ENCODE data around the gene KIF3C.
"Not testable (repeated sequence)": the region's sequence is repeated elsewhere in the genome, so short reads cannot be mapped to it uniquely, and the experiment has no call there.

Gene KIF3C

DNA sequence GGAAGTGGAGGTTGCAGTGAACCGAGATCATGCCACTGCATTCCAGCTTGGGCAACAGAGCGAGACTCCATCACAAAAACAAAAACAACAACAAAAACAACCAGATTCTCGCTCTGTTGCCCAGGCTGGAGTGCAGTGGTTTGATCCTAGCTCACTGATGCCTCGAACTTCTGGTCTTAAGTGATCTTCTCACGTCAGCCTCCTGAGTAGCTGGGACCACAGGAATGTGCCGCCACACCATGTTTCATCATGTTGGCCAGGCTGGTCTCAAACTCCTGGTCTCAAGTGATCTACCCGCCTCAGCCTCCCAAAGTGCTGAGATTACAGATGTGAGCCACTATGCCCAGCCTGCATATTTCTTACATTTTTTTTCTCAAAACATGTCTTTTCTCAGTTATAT is 64.9 kb downstream of the KIF3C start:
- not testable (repeated sequence) for DNase-seq (ENCODE audit: low read depth in 2 of 2)

- DNase-seq (ENCODE audit: low read depth in 2 of 2) = peak in 1 of 2 donors; percentile 1
Observed at GRCh38 chr2:25915944-25916772, 66.1 kb downstream of the KIF3C start.

DNA sequence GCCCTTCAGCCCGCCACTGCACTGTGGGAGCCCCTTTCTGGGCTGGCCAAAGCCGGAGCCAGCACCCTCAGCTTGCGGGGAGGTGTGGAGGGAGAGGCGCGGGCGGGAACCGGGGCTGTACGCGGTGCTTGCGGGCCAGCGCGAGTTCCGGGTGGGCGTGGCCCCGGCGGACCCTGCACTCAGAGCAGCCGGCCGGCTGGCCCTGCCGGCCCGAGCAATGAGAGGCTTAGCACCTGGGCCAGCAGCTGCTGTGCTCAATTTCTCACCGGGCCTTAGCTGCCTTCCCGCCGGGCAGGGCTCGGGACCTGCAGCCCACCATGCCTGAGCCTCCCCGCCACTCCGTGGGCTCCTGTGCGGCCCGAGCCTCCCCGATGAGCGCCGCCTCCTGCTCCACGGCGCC is 66.9 kb downstream of the KIF3C start:
- not testable (repeated sequence) for DNase-seq (ENCODE audit: low read depth in 2 of 2)

GRCh38 chr2:25913696-25913973 is 68.7 kb downstream of the KIF3C start:
- not testable (repeated sequence) for DNase-seq (ENCODE audit: low read depth in 2 of 2)

- no peak for DNase-seq (ENCODE audit: low read depth in 2 of 2)
Observed at GRCh38 chr2:25912851-25913695, 69.2 kb downstream of the KIF3C start.

GRCh38 chr2:25909574-25909973 is 72.7 kb downstream of the KIF3C start:
- not testable (repeated sequence) for DNase-seq (ENCODE audit: low read depth in 2 of 2)

DNA sequence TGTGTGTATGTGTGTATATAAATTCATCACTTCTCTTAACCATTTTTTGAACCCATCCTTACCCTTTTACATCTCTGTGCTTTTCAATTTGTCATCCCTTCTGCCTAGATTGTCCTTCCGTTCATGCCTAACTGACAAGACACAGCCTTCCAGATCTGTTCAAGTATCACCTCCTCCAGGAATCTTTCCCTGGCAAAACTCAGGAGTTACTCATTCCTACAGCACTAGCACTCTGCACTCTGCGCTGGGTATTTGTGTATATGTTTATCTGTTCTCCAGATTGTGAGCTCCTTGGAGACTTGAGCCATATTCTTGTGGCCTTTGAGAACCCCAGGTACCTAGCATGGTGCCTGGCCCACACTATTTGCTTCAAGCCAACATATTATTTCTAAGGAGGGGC is 77.2 kb downstream of the KIF3C start:
- no peak for DNase-seq (ENCODE audit: low read depth in 2 of 2)

DNA sequence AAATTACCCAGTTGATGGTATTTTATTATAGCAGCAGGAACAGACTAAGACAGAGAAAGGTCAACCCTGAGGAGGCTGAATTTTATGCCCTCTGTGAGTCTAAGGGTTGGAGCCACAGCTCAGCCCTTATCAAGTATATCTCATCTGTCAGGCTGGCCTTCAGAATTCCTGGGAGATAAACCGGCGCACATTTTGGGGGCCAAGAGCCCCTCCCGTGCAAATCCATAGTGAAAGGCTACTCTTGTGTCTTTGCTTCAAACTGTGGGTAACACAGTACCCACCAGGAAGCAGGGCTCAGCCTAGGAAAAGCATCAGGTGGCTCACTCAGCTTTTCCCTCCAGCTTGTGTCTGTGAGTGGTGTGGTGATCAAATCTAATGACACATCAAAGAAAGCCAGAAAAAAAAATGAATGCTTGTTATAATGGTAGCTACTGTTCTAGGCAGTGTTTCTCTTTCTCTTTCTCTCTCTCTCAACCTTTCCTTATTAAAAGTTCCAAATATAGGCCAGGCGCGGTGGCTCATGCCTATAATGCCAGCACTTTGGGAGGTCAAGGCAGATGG is 79.0 kb downstream of the KIF3C start:
- DNase-seq (ENCODE audit: low read depth in 2 of 2) = no peak

- no peak for DNase-seq (ENCODE audit: low read depth in 2 of 2)
Observed at GRCh38 chr2:25899404-25899970, 82.8 kb downstream of the KIF3C start.

DNA sequence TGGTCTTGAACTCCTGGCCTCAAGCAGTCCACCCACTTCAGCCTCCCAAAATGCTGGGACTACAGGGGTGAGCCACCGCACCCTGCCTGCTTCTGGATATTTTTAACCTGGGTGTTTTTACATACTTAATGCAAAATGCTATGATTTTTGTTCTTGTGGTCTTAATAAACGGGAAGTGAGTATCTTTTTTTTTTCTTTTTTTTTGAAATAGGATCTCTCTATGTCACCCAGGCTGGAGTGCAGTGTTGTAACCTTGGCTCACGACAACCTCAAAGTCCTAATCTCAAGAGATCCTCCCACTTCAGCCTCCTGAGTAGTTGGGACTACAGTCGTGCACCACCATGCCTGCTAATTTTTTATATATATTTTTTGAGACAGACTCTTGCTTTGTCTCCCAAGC is 84.8 kb downstream of the KIF3C start:
- no peak for DNase-seq (ENCODE audit: low read depth in 2 of 2)

GRCh38 chr2:25896308-25896707 is 86.0 kb downstream of the KIF3C start:
- DNase-seq (ENCODE audit: low read depth in 2 of 2) = not testable (repeated sequence)

DNA sequence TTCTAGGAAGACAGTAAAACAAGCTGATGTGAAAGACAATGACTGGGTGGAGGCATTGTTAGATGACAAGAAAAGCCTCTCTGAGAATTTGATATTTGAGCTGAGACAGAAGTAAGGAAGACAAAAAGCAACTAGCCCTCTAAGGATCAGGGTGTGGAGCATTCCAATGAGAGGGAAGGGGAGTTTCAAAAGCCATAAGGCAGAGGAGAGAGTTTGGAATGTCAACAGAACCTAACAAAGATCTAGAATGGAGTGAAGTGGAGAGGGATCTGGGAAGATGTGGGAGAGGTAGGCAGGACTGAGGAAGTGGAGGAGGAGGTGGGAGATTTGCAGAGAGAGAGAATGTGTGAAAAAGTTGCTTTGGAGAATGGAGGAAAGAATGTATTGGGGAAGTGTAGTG is 86.7 kb downstream of the KIF3C start:
- DNase-seq (ENCODE audit: low read depth in 2 of 2) = no peak

DNA sequence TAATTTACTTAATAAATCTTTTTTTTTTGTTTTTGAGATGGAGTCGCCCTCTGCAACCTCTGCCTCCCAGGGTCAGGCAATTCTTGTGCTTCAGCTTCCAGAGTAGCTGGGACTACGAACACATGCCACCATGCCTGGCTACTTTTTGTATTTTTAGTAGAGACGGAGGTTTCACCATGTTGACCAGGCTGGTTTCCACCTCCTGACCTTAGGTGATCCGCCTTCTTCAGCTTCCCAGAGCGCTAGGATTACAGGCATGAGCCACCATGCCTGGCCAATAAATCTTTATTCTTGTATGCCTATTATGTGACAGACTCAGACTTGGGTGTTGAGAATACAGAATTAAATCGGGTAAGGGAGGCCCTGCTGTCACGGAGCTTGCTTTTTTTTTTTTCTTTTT is 87.3 kb downstream of the KIF3C start:
- DNase-seq (ENCODE audit: low read depth in 2 of 2) = no peak

DNA sequence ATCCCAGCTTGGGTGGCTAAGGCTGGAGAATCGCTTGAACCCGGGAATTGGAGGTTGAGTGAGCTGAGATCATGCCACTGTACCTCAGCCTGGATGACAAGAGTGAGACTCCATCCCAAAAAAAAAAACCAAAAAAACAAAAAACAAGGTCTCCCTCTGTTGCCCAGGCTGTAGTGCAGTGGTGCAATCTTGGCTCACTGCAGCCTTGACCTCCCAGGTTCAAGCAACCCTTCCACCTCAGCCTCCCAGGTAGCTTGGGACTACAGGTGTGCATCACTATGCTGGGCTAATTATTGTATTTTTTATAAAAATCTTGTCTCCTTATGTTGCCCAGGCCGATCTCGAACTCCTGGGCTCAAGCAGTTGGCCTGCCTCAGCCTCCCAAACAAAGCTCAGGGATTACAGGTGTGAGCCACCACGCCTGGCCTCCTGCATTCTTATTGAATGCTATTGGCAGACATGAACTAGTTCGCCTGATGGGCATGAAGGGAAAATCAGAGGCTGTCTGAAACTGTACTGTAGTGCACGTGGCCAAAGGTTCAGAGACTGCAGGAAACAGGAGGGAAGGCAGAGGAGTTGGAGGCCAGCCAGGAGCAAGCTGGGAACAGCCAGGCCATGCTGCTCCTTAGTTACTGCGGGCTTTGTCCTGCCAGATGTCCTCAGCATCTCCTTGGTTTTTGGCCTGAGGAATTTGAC is 88.0 kb downstream of the KIF3C start:
- DNase-seq (ENCODE audit: low read depth in 2 of 2) = no peak

GRCh38 chr2:25891672-25892071 is 90.6 kb downstream of the KIF3C start:
- DNase-seq (ENCODE audit: low read depth in 2 of 2) = no peak

- no peak for DNase-seq (ENCODE audit: low read depth in 2 of 2)
Observed at GRCh38 chr2:25887624-25888242, 94.6 kb downstream of the KIF3C start.

DNA sequence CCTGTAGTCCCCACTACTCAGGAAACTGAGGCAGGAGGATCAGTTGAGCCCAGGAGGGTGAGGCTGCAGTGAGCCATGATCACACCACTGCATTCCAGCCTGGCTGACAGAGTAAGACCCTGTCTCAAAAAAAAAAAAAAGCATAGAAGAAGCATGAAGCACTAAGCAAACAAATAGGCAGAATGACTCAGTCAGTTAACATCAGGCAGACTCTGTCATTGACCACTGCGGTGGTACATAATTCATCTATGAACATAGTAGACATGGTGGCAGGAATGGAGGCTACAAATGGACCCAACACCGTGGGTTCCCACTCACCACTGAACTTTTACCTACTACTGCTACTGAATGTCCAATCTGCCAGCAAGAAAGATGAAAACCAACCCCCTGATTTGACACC is 96.4 kb downstream of the KIF3C start:
- DNase-seq (ENCODE audit: low read depth in 2 of 2) = no peak

- no peak for DNase-seq (ENCODE audit: low read depth in 2 of 2)
Observed at GRCh38 chr2:25881764-25882163, 100.5 kb downstream of the KIF3C start.

DNA sequence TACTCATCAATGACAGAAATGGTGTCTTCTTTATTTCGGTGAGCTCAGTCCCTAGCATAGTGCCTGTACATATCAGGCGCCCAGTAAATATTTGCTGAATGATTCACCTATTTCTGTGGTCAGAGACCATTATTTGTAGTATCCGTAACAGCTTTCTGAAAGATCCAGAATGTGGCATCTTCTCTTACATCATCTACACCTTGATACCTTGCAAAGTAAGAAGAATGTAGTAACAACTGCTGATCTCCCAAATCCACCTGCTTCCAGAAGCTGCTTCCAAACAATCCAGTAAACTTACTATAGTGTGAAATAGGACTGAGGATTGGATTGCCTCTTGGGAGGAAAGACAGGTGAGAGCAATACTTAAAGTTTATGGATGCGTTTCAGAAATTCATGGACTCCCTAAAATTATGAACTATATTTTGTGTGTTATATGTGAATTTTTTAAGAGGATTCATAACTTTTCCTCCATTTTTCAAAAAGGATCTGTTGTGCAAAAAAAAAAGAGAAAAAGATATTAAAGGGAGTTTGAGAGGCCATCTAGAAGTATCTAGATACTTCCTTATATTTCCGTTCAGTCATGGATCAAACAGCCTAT is 103.1 kb downstream of the KIF3C start:
- DNase-seq (ENCODE audit: low read depth in 2 of 2) = no peak

DNA sequence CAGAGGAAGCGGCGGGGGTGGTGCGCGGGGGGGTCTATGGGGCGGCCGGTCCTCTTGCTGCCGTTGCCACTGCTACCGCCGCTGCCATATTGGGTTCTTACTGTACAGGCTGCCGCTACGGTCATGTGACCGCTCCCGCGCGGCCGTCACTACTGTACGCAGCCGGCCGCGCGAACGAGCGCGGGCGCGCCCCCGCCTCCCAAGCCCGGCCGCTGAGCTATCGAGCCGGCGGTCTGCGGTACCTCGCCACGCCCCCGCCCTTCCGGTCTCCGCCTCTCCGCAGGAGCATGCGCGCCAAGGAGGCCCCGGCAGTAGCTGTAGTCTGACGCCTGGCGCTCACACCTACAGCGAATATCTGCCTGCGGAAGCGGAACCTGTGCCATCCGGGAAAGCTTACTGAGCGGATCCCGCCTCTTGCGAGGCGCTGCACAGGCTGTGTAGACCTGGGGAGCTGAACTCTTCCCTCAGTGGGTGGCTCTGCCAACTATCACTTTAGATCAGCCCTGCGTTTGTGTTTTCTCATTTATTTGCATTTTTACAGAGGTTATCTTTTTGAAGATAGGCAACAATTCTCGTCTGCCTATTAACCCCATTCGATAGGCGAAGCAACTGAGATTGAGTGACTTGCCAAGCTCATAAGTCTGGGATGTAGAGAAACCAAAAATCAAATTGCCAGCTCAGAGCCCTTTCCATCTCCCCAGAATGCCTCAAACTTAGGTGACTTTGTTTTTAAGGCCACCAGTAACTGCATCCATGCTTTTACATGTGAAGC is 103.8 kb downstream of the KIF3C start, which contains the start of gene ASXL2:
Gene ASXL2 (minus strand): TSS at position 127 of the 772 bp plus-strand sequence. CDS start 265 bp downstream, outside the sequence.
- DNase-seq (ENCODE audit: low read depth in 2 of 2) = peak; percentile 94 to 97

Data from stimulated activated CD8-positive, alpha-beta memory T cell treated with anti-CD3 and anti-CD28 coated beads, Interleukin-15, amount 100 ng/mL, for 4 hours (primary cell).